Measurements from ENCODE around the gene CD300C. TPM values are rescaled to one million over a fixed set of nuclear protein-coding genes. Genes with fewer than 3 reads are reported as not detected.

The CD300C gene
- total RNA-seq, 4 donors from 2014 or later: 0.39 to 4.6 (median 1.6) TPM

- WGBS: 32% methylated on average over 9 of the region's 11 CpGs
- Histone ChIP-seq H3K27me3 (peaks cover 0 to 39% (median 0%) of the 10 kb centered on the region in 4 donors), H3K9me3 (no peaks in the 10 kb centered on the region), H3K4me1 (no peaks in the 10 kb centered on the region), H3K27ac (replicated peaks in 1 of 4) (no peak overlapping the region), H3K36me3 (no peaks in the 10 kb centered on the region), H3K4me3 (no peak overlapping the region)
- DNase-seq (ENCODE audit: extremely low spot score): no peak
- TF ChIP-seq EP300 (IDR thresholded peaks at IDR 0.05): no peak
- TF ChIP-seq CTCF (IDR thresholded peaks at IDR 0.05): peak; percentile 78 to 93 (median 84)
- no peak for TF ChIP-seq POLR2A (IDR thresholded peaks at IDR 0.05; ENCODE audit: low read depth)
- no peak for TF ChIP-seq POLR2AphosphoS5 (IDR thresholded peaks at IDR 0.05)
- intact Hi-C loops (cut with DNase I): no loop called here
Observed at GRCh38 chr17:74493331-74493833, 52.5 kb downstream of the CD300C start.

- Histone ChIP-seq H3K9me3 (no peaks in the 10 kb centered on the region), H3K4me1 (no peaks in the 10 kb centered on the region), H3K4me3 (no peak overlapping the region), H3K27me3 (peaks cover 0 to 39% (median 0%) of the 10 kb centered on the region in 4 donors), H3K27ac (replicated peaks in 1 of 4) (no peak overlapping the region), H3K36me3 (no peaks in the 10 kb centered on the region)
- DNase-seq (ENCODE audit: extremely low spot score): no peak
- TF ChIP-seq POLR2AphosphoS5 (IDR thresholded peaks at IDR 0.05) (no peak), EP300 (IDR thresholded peaks at IDR 0.05) (no peak), POLR2A (IDR thresholded peaks at IDR 0.05; ENCODE audit: low read depth) (no peak), CTCF (IDR thresholded peaks at IDR 0.05) (no peak)
- WGBS: 71% methylated on average over 7 of the region's 7 CpGs
- intact Hi-C loops (cut with DNase I): no loop called here
Observed at GRCh38 chr17:74491626-74492025, 54.3 kb downstream of the CD300C start.

Other genes starting within 250 kb of the CD300C start
- 1 to 10 TPM in 3 of 4 donors, under 1 TPM in 1; under 0.01 to 3.8 (median 1.3) TPM for gene KIF19, start 219.9 kb downstream of the CD300C start, total RNA-seq
- under 1 TPM in 1 of 4 donors, not detected in 3; 0.17 TPM for gene BTBD17, start 184.2 kb downstream of the CD300C start, total RNA-seq
- under 1 TPM in 3 of 4 donors, not detected in 1; 0.39 to 0.83 (median 0.40) TPM for gene GPR142, start 178.6 kb downstream of the CD300C start, total RNA-seq
- 10 to 100 TPM; 12.6 to 23.6 (median 14.5) TPM for gene GPRC5C, start 114.0 kb downstream of the CD300C start, total RNA-seq
- 1 to 10 TPM; 1.2 to 4.1 (median 2.4) TPM for gene CD300A, start 79.5 kb downstream of the CD300C start, total RNA-seq
- under 1 TPM in 3 of 4 donors, not detected in 1; 0.17 to 0.83 (median 0.23) TPM for gene CD300LB, start 14.6 kb downstream of the CD300C start, total RNA-seq
- gene CD300H, start 21.4 kb upstream of the CD300C start, total RNA-seq: not detected
- gene CD300LD, start 46.2 kb upstream of the CD300C start, total RNA-seq: not detected
- gene CD300E, start 77.6 kb upstream of the CD300C start, total RNA-seq: 1 to 10 TPM in 1 of 4 donors, under 1 TPM in 3; 0.39 to 5.0 (median 0.62) TPM
- gene CD300LF, start 166.8 kb upstream of the CD300C start, total RNA-seq: under 1 TPM in 3 of 4 donors, not detected in 1; 0.26 to 0.99 (median 0.42) TPM
- 1 to 10 TPM; 1.4 to 3.3 (median 2.5) TPM for gene RAB37, start 191.1 kb upstream of the CD300C start, total RNA-seq
- gene NHERF1, start 202.5 kb upstream of the CD300C start, total RNA-seq: 10 to 100 TPM in 2 of 4 donors, 1 to 10 TPM in 2; 8.9 to 12.1 (median 11.0) TPM
- gene NAT9, start 230.2 kb upstream of the CD300C start, total RNA-seq: 10 to 100 TPM; 10.4 to 22.4 (median 17.7) TPM

All from esophagus muscularis mucosa (tissue), 4 donors.